ENCODE measurements around the gene CENPI. TPM values are rescaled to one million over a fixed set of nuclear protein-coding genes. Genes with fewer than 3 reads are reported as not detected.
A peak's percentile ranks its signal among the peaks of the same experiment; 100 is the strongest.

Gene CENPI
- total and polyA plus RNA-seq, 2 of the 13 experiments (the other 11 are each of a cell fraction or from before 2014, with no cell fraction given), result 5.1 to 26.5 TPM

GRCh38 chrX:101097546-101098453, at the start of gene CENPI (continued):
- TF ChIP-seq CENPBD1 (CRISPR knock-in tag; IDR thresholded peaks at IDR 0.05; ENCODE audit: borderline replicate concordance, low read depth) (no peak), NFIC (IDR thresholded peaks at IDR 0.05; ENCODE audit: low read length) (no peak), NFRKB (IDR thresholded peaks at IDR 0.05) (no peak), MAF1 (CRISPR knock-in tag; IDR thresholded peaks at IDR 0.05; ENCODE audit: borderline replicate concordance) (no peak), ETS1 (CRISPR knock-in tag; IDR thresholded peaks at IDR 0.05) (no peak), ZNF382 (CRISPR knock-in tag; IDR thresholded peaks at IDR 0.05; ENCODE audit: borderline replicate concordance) (no peak), ZNF276 (CRISPR knock-in tag; IDR thresholded peaks at IDR 0.05; ENCODE audit: low read depth) (no peak), JDP2 (CRISPR knock-in tag; IDR thresholded peaks at IDR 0.05; ENCODE audit: borderline replicate concordance) (no peak), YEATS4 (CRISPR knock-in tag; IDR thresholded peaks at IDR 0.05; ENCODE audit: borderline replicate concordance) (no peak), ZNF749 (CRISPR knock-in tag; IDR thresholded peaks at IDR 0.05; ENCODE audit: borderline replicate concordance) (0 out of 2 replicates have a peak, but pooled peaks have one; percentile 46), TEAD3 (CRISPR knock-in tag; optimal IDR thresholded peaks at IDR 0.05; ENCODE audit: borderline replicate concordance) (peak; percentile 21), ZNF318 (CRISPR knock-in tag; IDR thresholded peaks at IDR 0.05) (no peak), GLI4 (CRISPR knock-in tag; IDR thresholded peaks at IDR 0.05; ENCODE audit: borderline replicate concordance) (no peak), RBFOX2 (IDR thresholded peaks at IDR 0.05; ENCODE audit: low read depth, low read length) (0 out of 2 replicates have a peak, but pooled peaks have one; percentile 30), ARHGAP35 (CRISPR knock-in tag; IDR thresholded peaks at IDR 0.05; ENCODE audit: borderline replicate concordance) (no peak), ZSCAN31 (CRISPR knock-in tag; IDR thresholded peaks at IDR 0.05; ENCODE audit: low read depth) (no peak), CHCHD3 (CRISPR knock-in tag; IDR thresholded peaks at IDR 0.05) (no peak)

Measured in HepG2 (cell line).